Trophoblast cell (in vitro differentiated cells and primary cell): ENCODE measurements around the gene PRSS3.
"Not testable (repeated sequence)": the region's sequence is repeated elsewhere in the genome, so short reads cannot be mapped to it uniquely, and the experiment has no call there.

ENCODE experiments used
- DNase-seq, 2 donors: peaks; one replicate each; pipeline ENCODE4 v3.0.0-alpha.2; 2016
- H2AFZ ChIP-seq: 2 replicates; pipeline ENCODE4 v1.6.1; 2013; ENCODE audit warnings: low read length, moderate library complexity, mild to moderate bottlenecking; ENCODE audit not compliant: insufficient read depth, poor library complexity
- H2AK5ac ChIP-seq: 2 replicates; pipeline ENCODE4 v1.6.1; 2013; ENCODE audit warnings: mild to moderate bottlenecking, low read length
- H2BK120ac ChIP-seq: 2 replicates; pipeline ENCODE4 v1.6.1; 2013; ENCODE audit warnings: low read length, mild to moderate bottlenecking, moderate library complexity; ENCODE audit not compliant: insufficient read depth, poor library complexity
- H2BK12ac ChIP-seq: 2 replicates; pipeline ENCODE4 v1.6.1; 2013; ENCODE audit warnings: mild to moderate bottlenecking, low read length, moderate library complexity
- H2BK5ac ChIP-seq: 2 replicates; pipeline ENCODE4 v1.6.1; 2013; ENCODE audit warnings: low read length, low read depth, moderate library complexity, mild to moderate bottlenecking; ENCODE audit not compliant: poor library complexity
- H3K14ac ChIP-seq: 2 replicates; pipeline ENCODE4 v1.6.1; 2013; ENCODE audit warnings: mild to moderate bottlenecking, low read length
- H3K18ac ChIP-seq: 2 replicates; pipeline ENCODE4 v1.6.1; 2013; ENCODE audit warnings: mild to moderate bottlenecking, low read length
- H3K23ac ChIP-seq: 2 replicates; pipeline ENCODE4 v1.6.1; 2013; ENCODE audit warnings: low read length
- H3K27ac ChIP-seq: 2 replicates; pipeline ENCODE4 v1.5.1; 2013; ENCODE audit warnings: low read depth, mild to moderate bottlenecking, inconsistent platforms, low read length, moderate library complexity
- H3K27me3 ChIP-seq: 2 replicates; pipeline ENCODE4 v1.6.1; 2013; ENCODE audit warnings: inconsistent platforms, mild to moderate bottlenecking, low read length, moderate library complexity; ENCODE audit not compliant: insufficient read depth
- H3K36me3 ChIP-seq, 2 experiments: 1 replicate in 1 of 2; 2 replicates in 1 of 2; pipeline ENCODE4 v1.6.1; 2013; ENCODE audit warnings: low read length in 2 of 2, mild to moderate bottlenecking in 2 of 2, moderate library complexity in 1 of 2; ENCODE audit not compliant: insufficient read depth in 2 of 2, control insufficient read depth in 1 of 2
- H3K4ac ChIP-seq: 2 replicates; pipeline ENCODE4 v1.6.1; 2013; ENCODE audit warnings: low read depth, mild to moderate bottlenecking, low read length, moderate library complexity
- H3K4me1 ChIP-seq, 2 experiments: 1 replicate in 1 of 2; 2 replicates in 1 of 2; pipeline ENCODE4 v1.6.1; 2013; ENCODE audit warnings: low read length in 2 of 2, mild to moderate bottlenecking in 2 of 2, moderate library complexity in 1 of 2; ENCODE audit not compliant: insufficient read depth in 2 of 2, control insufficient read depth in 1 of 2
- H3K4me2 ChIP-seq: 2 replicates; pipeline ENCODE4 v1.6.1; 2013; ENCODE audit warnings: inconsistent platforms, mild to moderate bottlenecking, low read length, moderate library complexity
- H3K4me3 ChIP-seq: 2 replicates; pipeline ENCODE4 v1.5.1; 2013; ENCODE audit warnings: mild to moderate bottlenecking, low read depth, low read length, inconsistent platforms
- H3K79me1 ChIP-seq: one replicate; pipeline ENCODE4 v1.6.1; 2013; ENCODE audit warnings: low read length
- H3K79me2 ChIP-seq: 2 replicates; pipeline ENCODE4 v1.6.1; 2013; ENCODE audit warnings: low read length, mild to moderate bottlenecking; ENCODE audit not compliant: control insufficient read depth, insufficient read depth, poor library complexity
- H3K9ac ChIP-seq: 2 replicates; pipeline ENCODE4 v1.6.1; 2013; ENCODE audit warnings: mild to moderate bottlenecking, low read length
- H3K9me3 ChIP-seq: 2 replicates; pipeline ENCODE4 v1.6.1; 2013; ENCODE audit warnings: low read depth, mild to moderate bottlenecking, control low read depth, inconsistent platforms, low read length; ENCODE audit not compliant: insufficient read depth
- H4K12ac ChIP-seq: 2 replicates; pipeline ENCODE4 v1.6.1; 2013; ENCODE audit warnings: low read depth, mild to moderate bottlenecking, low read length, moderate library complexity
- H4K8ac ChIP-seq: 2 replicates; pipeline ENCODE4 v1.6.1; 2013; ENCODE audit warnings: low read depth, mild to moderate bottlenecking, low read length, moderate library complexity
- H4K91ac ChIP-seq: one replicate; pipeline ENCODE4 v1.6.1; 2013; ENCODE audit warnings: low read depth, mild to moderate bottlenecking, low read length, moderate library complexity
- WGBS: extraction: QIAGEN DNeasy Blood & Tissue Kit; methylation state at CpG from one replicate; pipeline ENCODE4 v1.1.7; 2013; ENCODE audit warnings: missing lambda C conversion rate; ENCODE audit not compliant: insufficient read length, insufficient coverage; ENCODE audit errors: extremely low coverage; 5-methylcytosine and 5-hydroxymethylcytosine counted together

Gene PRSS3

DNA sequence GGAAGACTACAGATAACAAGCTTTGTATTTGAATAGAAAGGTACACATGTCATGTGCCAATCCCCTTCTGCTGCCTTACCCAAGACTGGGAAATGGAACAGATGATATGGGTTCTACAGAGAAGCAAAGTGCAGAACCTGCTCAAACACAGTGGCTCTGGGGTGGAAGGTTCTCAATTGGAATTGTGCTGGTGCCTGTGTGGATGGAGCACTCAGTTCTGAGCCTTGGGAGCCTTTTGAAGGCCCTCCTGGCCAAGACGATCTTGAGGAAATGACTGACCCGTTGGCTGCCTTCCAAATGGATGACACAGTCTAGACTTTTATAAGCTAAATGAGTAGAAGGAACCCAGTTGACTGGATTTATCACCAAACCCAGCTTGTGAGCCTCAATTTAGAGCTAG lies 4.2 kb upstream of the PRSS3 start:
- Histone ChIP-seq H2BK12ac (no peak overlapping the region), H3K36me3 (no peaks in the 10 kb centered on the region), H3K23ac (no peak overlapping the region), H3K14ac (no peak overlapping the region), H3K27me3 (no peaks in the 10 kb centered on the region), H3K79me1 (no peaks in the 10 kb centered on the region), H3K79me2 (no peaks in the 10 kb centered on the region), H2BK5ac (no peak overlapping the region), H4K91ac (no peak overlapping the region), H2AK5ac (no peak overlapping the region), H3K4me3 (no peak overlapping the region), H3K4ac (no peak overlapping the region), H4K12ac (no peak overlapping the region), H2BK120ac (no peak overlapping the region), H4K8ac (no peak overlapping the region), H3K9ac (no peak overlapping the region), H3K9me3 (peaks cover 1% of the 10 kb centered on the region), H3K4me2 (no peak overlapping the region), H3K18ac (no peak overlapping the region), H2AFZ (no peak overlapping the region), H3K4me1 (no peaks in the 10 kb centered on the region), H3K27ac (no peak overlapping the region)
- DNase-seq: no peak
- no CpG with 5 or more reads among the region's 2 CpGs for WGBS

DNA sequence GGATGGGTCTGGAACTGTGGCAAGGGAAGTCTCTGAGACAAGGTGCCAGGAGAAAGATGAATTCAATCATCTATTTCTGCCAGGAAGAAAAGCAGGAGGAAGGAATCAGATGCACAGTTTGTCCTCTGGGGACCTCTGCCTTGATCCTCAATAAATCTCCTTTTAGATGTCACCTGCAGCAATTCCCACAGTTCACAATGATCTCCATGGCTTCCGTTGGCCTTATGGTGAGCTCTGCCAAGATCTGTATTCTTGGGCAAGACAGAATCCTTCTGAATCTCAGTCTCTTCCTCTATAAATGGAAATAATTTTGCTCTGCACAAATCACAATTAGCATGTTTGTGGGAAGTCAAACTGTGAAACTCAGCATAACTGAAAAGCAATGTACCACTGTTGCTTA lies 1.9 kb upstream of the PRSS3 start:
- not testable (repeated sequence) for H4K12ac ChIP-seq, H3K23ac ChIP-seq, H2BK5ac ChIP-seq, H3K9me3 ChIP-seq, DNase-seq, H3K4me2 ChIP-seq, H4K8ac ChIP-seq, H3K14ac ChIP-seq, H2AK5ac ChIP-seq, H2BK12ac ChIP-seq, H3K27ac ChIP-seq, H3K79me2 ChIP-seq, H2BK120ac ChIP-seq, H3K79me1 ChIP-seq, H3K18ac ChIP-seq, H3K9ac ChIP-seq, H3K4me3 ChIP-seq, H3K4me1 ChIP-seq, H2AFZ ChIP-seq, H3K4ac ChIP-seq, H4K91ac ChIP-seq, H3K36me3 ChIP-seq, H3K27me3 ChIP-seq
- WGBS: no CpG with 5 or more reads among the region's 1 CpG

DNA sequence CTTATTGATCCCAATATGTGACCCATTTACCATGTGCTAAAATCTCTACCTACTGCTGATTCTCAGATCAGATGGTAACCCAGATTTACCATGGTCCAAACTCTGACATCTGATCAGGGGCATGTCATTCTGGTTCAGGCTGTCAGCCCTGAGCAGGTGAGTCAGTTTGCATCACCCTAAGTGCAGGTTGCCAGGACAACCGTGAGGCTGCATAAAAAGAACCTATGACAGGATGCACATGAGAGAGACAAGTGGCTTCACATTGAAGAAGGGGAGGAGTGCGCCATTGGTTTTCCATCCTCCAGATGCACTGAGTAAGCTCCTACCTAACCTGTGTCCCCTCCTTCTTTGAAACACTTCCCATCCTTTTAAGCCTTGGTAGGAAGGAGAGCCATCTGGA lies 801 bp upstream of the PRSS3 start:
- no peak overlapping the region for H2BK12ac ChIP-seq

DNA sequence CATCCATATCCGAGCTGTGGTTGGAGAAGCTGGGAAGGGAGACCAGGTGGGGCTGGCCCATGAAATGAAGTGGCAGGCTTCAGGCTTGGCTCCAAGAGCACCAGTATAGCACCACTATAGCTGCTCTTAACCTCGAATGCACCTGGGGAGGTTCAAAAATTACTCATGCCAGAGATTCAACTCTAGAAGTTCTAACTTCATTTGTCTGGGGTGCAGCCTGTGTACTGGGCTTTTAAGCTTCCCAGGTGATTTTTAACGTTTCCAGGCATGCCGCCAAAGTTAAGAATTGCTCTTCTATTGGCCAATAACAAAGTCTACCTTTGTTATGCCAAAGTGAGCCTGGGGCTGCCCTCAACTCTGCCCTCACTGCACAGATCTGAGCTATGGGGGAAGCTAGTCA lies 458 bp downstream of the PRSS3 start:
- H3K9ac ChIP-seq: no peak overlapping the region
- no peak overlapping the region for H4K91ac ChIP-seq
- H3K23ac ChIP-seq: no peak overlapping the region
- H3K27me3 ChIP-seq: no peaks in the 10 kb centered on the region
- no peaks in the 10 kb centered on the region for H3K79me2 ChIP-seq
- H3K4me3 ChIP-seq: no peak overlapping the region
- H2BK12ac ChIP-seq: no peak overlapping the region
- H3K4ac ChIP-seq: no peak overlapping the region
- H3K79me1 ChIP-seq: no peaks in the 10 kb centered on the region
- H2BK5ac ChIP-seq: no peak overlapping the region
- DNase-seq: no peak
- no peak overlapping the region for H2AK5ac ChIP-seq
- H2AFZ ChIP-seq: no peak overlapping the region
- H3K27ac ChIP-seq: no peak overlapping the region
- peaks cover 9% of the 10 kb centered on the region for H3K9me3 ChIP-seq
- H3K18ac ChIP-seq: no peak overlapping the region
- no peak overlapping the region for H4K8ac ChIP-seq
- no CpG with 5 or more reads among the region's 4 CpGs for WGBS
- H3K14ac ChIP-seq: no peak overlapping the region
- H4K12ac ChIP-seq: no peak overlapping the region
- H3K4me1 ChIP-seq: no peaks in the 10 kb centered on the region
- no peaks in the 10 kb centered on the region for H3K36me3 ChIP-seq
- no peak overlapping the region for H2BK120ac ChIP-seq
- no peak overlapping the region for H3K4me2 ChIP-seq

More for the DNA sequence above, 801 bp upstream of the PRSS3 start:
- no peak overlapping the region for H2AFZ ChIP-seq
- H3K4me2 ChIP-seq: no peak overlapping the region
- no peaks in the 10 kb centered on the region for H3K79me2 ChIP-seq
- H3K23ac ChIP-seq: no peak overlapping the region
- no peak overlapping the region for H4K8ac ChIP-seq
- H3K14ac ChIP-seq: no peak overlapping the region
- H3K79me1 ChIP-seq: no peaks in the 10 kb centered on the region
- H3K27me3 ChIP-seq: no peaks in the 10 kb centered on the region
- H3K4me3 ChIP-seq: no peak overlapping the region
- no peak overlapping the region for H4K12ac ChIP-seq
- H4K91ac ChIP-seq: no peak overlapping the region
- no peak overlapping the region for H3K9ac ChIP-seq
- peaks cover 9% of the 10 kb centered on the region for H3K9me3 ChIP-seq
- H3K4ac ChIP-seq: no peak overlapping the region
- no CpG with 5 or more reads among the region's 2 CpGs for WGBS
- DNase-seq: no peak
- H3K18ac ChIP-seq: no peak overlapping the region
- H2AK5ac ChIP-seq: no peak overlapping the region
- H2BK120ac ChIP-seq: no peak overlapping the region
- H3K36me3 ChIP-seq: no peaks in the 10 kb centered on the region
- H2BK5ac ChIP-seq: no peak overlapping the region
- no peaks in the 10 kb centered on the region for H3K4me1 ChIP-seq
- H3K27ac ChIP-seq: no peak overlapping the region
